ENCODE measurements around the gene TBC1D5.

DNA sequence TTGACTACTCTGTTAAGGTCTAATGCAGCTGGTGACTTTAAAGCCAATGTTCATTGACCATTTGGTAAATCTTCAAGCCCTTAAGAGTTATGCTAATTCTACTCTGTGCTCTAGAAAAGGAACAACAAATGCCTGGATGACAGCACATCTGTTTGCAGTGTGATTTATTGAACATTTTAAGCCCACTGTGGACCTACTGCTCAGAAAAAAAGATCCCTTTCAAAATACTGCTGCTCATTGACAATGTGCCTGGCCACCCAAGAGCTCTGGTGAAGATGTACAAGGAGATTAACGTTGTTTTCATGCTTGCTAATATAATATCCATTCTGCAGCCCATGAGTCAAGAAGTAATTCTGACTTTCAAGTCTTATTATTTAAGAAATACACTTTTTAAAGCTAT lies 110.8 kb downstream of the TBC1D5 start:
- TF ChIP-seq, protein P1, sequence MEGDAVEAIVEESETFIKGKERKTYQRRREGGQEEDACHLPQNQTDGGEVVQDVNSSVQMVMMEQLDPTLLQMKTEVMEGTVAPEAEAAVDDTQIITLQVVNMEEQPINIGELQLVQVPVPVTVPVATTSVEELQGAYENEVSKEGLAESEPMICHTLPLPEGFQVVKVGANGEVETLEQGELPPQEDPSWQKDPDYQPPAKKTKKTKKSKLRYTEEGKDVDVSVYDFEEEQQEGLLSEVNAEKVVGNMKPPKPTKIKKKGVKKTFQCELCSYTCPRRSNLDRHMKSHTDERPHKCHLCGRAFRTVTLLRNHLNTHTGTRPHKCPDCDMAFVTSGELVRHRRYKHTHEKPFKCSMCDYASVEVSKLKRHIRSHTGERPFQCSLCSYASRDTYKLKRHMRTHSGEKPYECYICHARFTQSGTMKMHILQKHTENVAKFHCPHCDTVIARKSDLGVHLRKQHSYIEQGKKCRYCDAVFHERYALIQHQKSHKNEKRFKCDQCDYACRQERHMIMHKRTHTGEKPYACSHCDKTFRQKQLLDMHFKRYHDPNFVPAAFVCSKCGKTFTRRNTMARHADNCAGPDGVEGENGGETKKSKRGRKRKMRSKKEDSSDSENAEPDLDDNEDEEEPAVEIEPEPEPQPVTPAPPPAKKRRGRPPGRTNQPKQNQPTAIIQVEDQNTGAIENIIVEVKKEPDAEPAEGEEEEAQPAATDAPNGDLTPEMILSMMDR (IDR thresholded peaks at IDR 0.05; ENCODE audit: low read depth, low read length), result no peak
- no peak for TF ChIP-seq POLR2A (IDR thresholded peaks at IDR 0.05; ENCODE audit: extremely low read depth, insufficient read length)
- TF ChIP-seq MAX (IDR thresholded peaks at IDR 0.05; ENCODE audit: low read depth, low read length), result no peak
- TF ChIP-seq MYC (IDR thresholded peaks at IDR 0.05; ENCODE audit: low read depth, low read length), result no peak

All from NB4 (cell line).